Loucy (cell line): ENCODE measurements around the gene VSX1.

Experiments
- CTCF ChIP-seq: fragments of 200-600 bp; sonication (generic); conservative IDR thresholded peaks from 2 replicates; pipeline ENCODE4 v1.5.1; 2014; ENCODE audit warnings: mild to moderate bottlenecking, antibody characterized with exemption, low read length
- EZH2phosphoT487 ChIP-seq: fragments of 200-600 bp; IDR thresholded peaks from 2 replicates; pipeline ENCODE4 v1.6.1; 2018; ENCODE audit warnings: antibody characterized with exemption, mild to moderate bottlenecking, moderate library complexity, borderline replicate concordance

GRCh38 chr20:25057234-25058050 lies 24.5 kb downstream of the VSX1 start:
- TF ChIP-seq CTCF = no peak
- no peak for TF ChIP-seq EZH2phosphoT487
